NCI-H2196 treated with DMSO at 0.1 percent for 48 hours (cell line): ENCODE measurements around the gene HOXB7.

Experiments
- DNase-seq: peaks from one replicate; lab custom pipeline; 2025; ENCODE audit not compliant: unreplicated experiment; lab: John Stamatoyannopoulos, UW

HOXB7 gene

GRCh38 chr17:48596735-48597527 is 13.9 kb downstream of the HOXB7 start:
- no peak for DNase-seq

GRCh38 chr17:48596000-48596734 is 14.7 kb downstream of the HOXB7 start:
- DNase-seq, result no peak

- no peak for DNase-seq
These were observed 15.4 kb downstream of the HOXB7 start for GRCh38 chr17:48595278-48595999.

GRCh38 chr17:48594538-48595277 is 16.1 kb downstream of the HOXB7 start:
- no peak for DNase-seq

- DNase-seq, result peak; percentile 95
These were observed 16.8 kb downstream of the HOXB7 start for GRCh38 chr17:48593840-48594537.

GRCh38 chr17:48593126-48593829 is 17.5 kb downstream of the HOXB7 start, which contains the start of gene HOXB5:
TSS of gene HOXB5 (minus strand) at chr17:48593779. CDS start at chr17:48593682, 97 bp downstream.
- DNase-seq, result no peak

GRCh38 chr17:48592577-48592976 is 18.2 kb downstream of the HOXB7 start:
- no peak for DNase-seq

GRCh38 chr17:48592057-48592514 is 18.7 kb downstream of the HOXB7 start:
- DNase-seq, result no peak

- no peak for DNase-seq
These were observed 19.4 kb downstream of the HOXB7 start for GRCh38 chr17:48591255-48592056.

- no peak for DNase-seq
These were observed 20.1 kb downstream of the HOXB7 start for GRCh38 chr17:48590607-48591161.

GRCh38 chr17:48589831-48590606 is 20.8 kb downstream of the HOXB7 start, which contains the start of gene HOXB3:
TSS of gene HOXB3 (minus strand) at chr17:48590241. CDS start at chr17:48552474, 37,767 bp downstream.
- no peak for DNase-seq

GRCh38 chr17:48589060-48589830 is 21.6 kb downstream of the HOXB7 start:
- no peak for DNase-seq

GRCh38 chr17:48588528-48588927 is 22.3 kb downstream of the HOXB7 start:
- no peak for DNase-seq

GRCh38 chr17:48588074-48588415 is 22.8 kb downstream of the HOXB7 start:
- DNase-seq, result no peak

GRCh38 chr17:48587276-48588073 is 23.3 kb downstream of the HOXB7 start:
- peak; percentile 74 for DNase-seq
